HEK293 (cell line): ENCODE measurements around the gene CXCL17.

Experiments used
- AEBP2 ChIP-seq: fragments of 450-650 bp; formaldehyde crosslinking; IDR thresholded peaks from 2 replicates; pipeline ENCODE4 v1.5.1; 2016; ENCODE audit warnings: missing biosample characterization, missing genetic modification characterization, borderline replicate concordance
- BCL11A ChIP-seq: fragments of 450-650 bp; formaldehyde crosslinking; IDR thresholded peaks from 2 replicates; pipeline ENCODE4 v1.5.1; 2016; ENCODE audit warnings: low read depth, missing biosample characterization, missing genetic modification characterization
- EGR2 ChIP-seq: fragments of 450-650 bp; formaldehyde crosslinking; IDR thresholded peaks from 2 replicates; pipeline ENCODE4 v1.5.1; 2016; ENCODE audit warnings: low read depth, missing biosample characterization, missing genetic modification characterization
- GFI1B ChIP-seq: fragments of 450-650 bp; formaldehyde crosslinking; IDR thresholded peaks from 2 replicates; pipeline ENCODE4 v1.5.1; 2016; ENCODE audit warnings: missing biosample characterization, missing genetic modification characterization
- IKZF3 ChIP-seq: fragments of 450-650 bp; IDR thresholded peaks from 2 replicates; pipeline ENCODE4 v1.5.0; 2018; ENCODE audit warnings: missing biosample characterization, mild to moderate bottlenecking, missing genetic modification characterization, moderate library complexity
- PRDM6 ChIP-seq: fragments of 450-650 bp; formaldehyde crosslinking; IDR thresholded peaks from 2 replicates; pipeline ENCODE4 v1.5.1; 2017; ENCODE audit warnings: missing biosample characterization, missing genetic modification characterization
- RBAK ChIP-seq: fragments of 450-650 bp; formaldehyde crosslinking; IDR thresholded peaks from 2 replicates; pipeline ENCODE4 v1.5.1; 2016; ENCODE audit warnings: missing biosample characterization, missing genetic modification characterization
- SP2 ChIP-seq: fragments of 450-650 bp; formaldehyde crosslinking; IDR thresholded peaks from 2 replicates; pipeline ENCODE4 v1.5.1; 2016; ENCODE audit warnings: missing biosample characterization, missing genetic modification characterization
- SP3 ChIP-seq: fragments of 450-650 bp; formaldehyde crosslinking; IDR thresholded peaks from 2 replicates; pipeline ENCODE4 v1.5.1; 2016; ENCODE audit warnings: missing biosample characterization, missing genetic modification characterization
- ZBTB20 ChIP-seq: fragments of 450-650 bp; formaldehyde crosslinking; IDR thresholded peaks from 2 replicates; pipeline ENCODE4 v1.5.1; 2016; ENCODE audit warnings: missing biosample characterization, missing genetic modification characterization
- ZBTB21 ChIP-seq: fragments of 450-650 bp; formaldehyde crosslinking; IDR thresholded peaks from 2 replicates; pipeline ENCODE4 v1.5.1; 2017; ENCODE audit warnings: missing biosample characterization, missing genetic modification characterization
- ZFP3 ChIP-seq: fragments of 450-650 bp; formaldehyde crosslinking; IDR thresholded peaks from 2 replicates; pipeline ENCODE4 v1.5.1; 2016; ENCODE audit warnings: low read depth, missing biosample characterization, missing genetic modification characterization
- ZNF112 ChIP-seq: fragments of 450-650 bp; formaldehyde crosslinking; IDR thresholded peaks from 2 replicates; pipeline ENCODE4 v1.5.0; 2017; ENCODE audit warnings: missing biosample characterization, missing genetic modification characterization
- ZNF121 ChIP-seq: fragments of 450-650 bp; formaldehyde crosslinking; IDR thresholded peaks from 2 replicates; pipeline ENCODE4 v1.5.1; 2016; ENCODE audit warnings: missing biosample characterization, missing genetic modification characterization
- ZNF2 ChIP-seq: fragments of 450-650 bp; formaldehyde crosslinking; IDR thresholded peaks from 2 replicates; pipeline ENCODE4 v1.5.1; 2016; ENCODE audit warnings: missing biosample characterization, missing genetic modification characterization
- ZNF26 ChIP-seq: fragments of 450-650 bp; formaldehyde crosslinking; IDR thresholded peaks from 2 replicates; pipeline ENCODE4 v1.5.1; 2016; ENCODE audit warnings: missing biosample characterization, missing genetic modification characterization
- ZNF266 ChIP-seq: fragments of 450-650 bp; formaldehyde crosslinking; IDR thresholded peaks from 2 replicates; pipeline ENCODE4 v1.5.1; 2016; ENCODE audit warnings: missing biosample characterization, missing genetic modification characterization, low read depth
- ZNF302 ChIP-seq: fragments of 450-650 bp; formaldehyde crosslinking; IDR thresholded peaks from 2 replicates; pipeline ENCODE4 v1.5.1; 2016; ENCODE audit warnings: missing biosample characterization, missing genetic modification characterization, low read depth
- ZNF48 ChIP-seq: fragments of 450-650 bp; formaldehyde crosslinking; IDR thresholded peaks from 2 replicates; pipeline ENCODE4 v1.5.1; 2016; ENCODE audit warnings: missing biosample characterization, missing genetic modification characterization
- ZNF623 ChIP-seq: fragments of 450-650 bp; formaldehyde crosslinking; IDR thresholded peaks from 2 replicates; pipeline ENCODE4 v1.5.1; 2016; ENCODE audit warnings: missing biosample characterization, missing genetic modification characterization
- ZNF629 ChIP-seq: fragments of 450-650 bp; formaldehyde crosslinking; IDR thresholded peaks from 2 replicates; pipeline ENCODE4 v1.5.1; 2017; ENCODE audit warnings: missing biosample characterization, missing genetic modification characterization
- ZNF639 ChIP-seq: fragments of 450-650 bp; formaldehyde crosslinking; IDR thresholded peaks from 2 replicates; pipeline ENCODE4 v1.5.1; 2016; ENCODE audit warnings: missing biosample characterization, missing genetic modification characterization
- ZNF707 ChIP-seq: fragments of 450-650 bp; formaldehyde crosslinking; IDR thresholded peaks from 2 replicates; pipeline ENCODE4 v1.5.1; 2016; ENCODE audit warnings: missing biosample characterization, missing genetic modification characterization
- ZNF785 ChIP-seq: fragments of 450-650 bp; formaldehyde crosslinking; IDR thresholded peaks from 2 replicates; pipeline ENCODE4 v1.5.1; 2016; ENCODE audit warnings: missing biosample characterization, missing genetic modification characterization
- ZXDB ChIP-seq: fragments of 450-650 bp; formaldehyde crosslinking; IDR thresholded peaks from 2 replicates; pipeline ENCODE4 v1.5.1; 2016; ENCODE audit warnings: missing biosample characterization, missing genetic modification characterization
- TF ChIP-seq, protein P1 (sequence below): fragments of 450-650 bp; formaldehyde crosslinking; IDR thresholded peaks from 2 replicates; pipeline ENCODE4 v1.5.1; 2016; ENCODE audit warnings: missing biosample characterization, missing genetic modification characterization
- TF ChIP-seq, protein P2 (sequence below): fragments of 450-650 bp; formaldehyde crosslinking; IDR thresholded peaks from 2 replicates; pipeline ENCODE4 v1.5.1; 2016; ENCODE audit warnings: missing biosample characterization, missing genetic modification characterization, low read depth
- TF ChIP-seq, protein P3 (sequence below): fragments of 450-650 bp; formaldehyde crosslinking; IDR thresholded peaks from 2 replicates; pipeline ENCODE4 v1.5.1; 2016; ENCODE audit warnings: missing biosample characterization, missing genetic modification characterization, low read depth

The CXCL17 gene

GRCh38 chr19:42477933-42478332 lies 35.2 kb upstream of the CXCL17 start (continued):
- TF ChIP-seq ZNF26 (tag by site-specific recombination) (no peak), SP2 (no peak), RBAK (tag by site-specific recombination) (0 out of 2 replicates have a peak, but pooled peaks have one; percentile 37), PRDM6 (tag by site-specific recombination) (no peak), ZBTB20 (tag by site-specific recombination) (no peak), EGR2 (tag by site-specific recombination) (no peak), ZXDB (tag by site-specific recombination) (peak; percentile 83), BCL11A (tag by site-specific recombination) (no peak), ZNF2 (no peak), ZNF629 (tag by site-specific recombination) (0 out of 2 replicates have a peak, but pooled peaks have one; percentile 36), ZNF639 (tag by site-specific recombination) (no peak), IKZF3 (tag by site-specific recombination) (no peak), ZNF121 (tag by site-specific recombination) (peak; percentile 63), ZNF302 (tag by site-specific recombination) (no peak), ZNF785 (tag by site-specific recombination) (no peak), ZNF266 (peak; percentile 54; the same call in 1 of the 2 replicates), ZNF112 (tag by site-specific recombination) (no peak), SP3 (tag by site-specific recombination) (no peak), ZNF623 (peak; percentile 79), AEBP2 (0 out of 2 replicates have a peak, but pooled peaks have one; percentile 69), ZNF707 (tag by site-specific recombination) (no peak), GFI1B (peak; percentile 46; the same call in 1 of the 2 replicates), ZBTB21 (peak; percentile 31; the same call in 1 of the 2 replicates), ZFP3 (tag by site-specific recombination) (no peak), ZNF48 (tag by site-specific recombination) (no peak)
- TF ChIP-seq, protein P1, sequence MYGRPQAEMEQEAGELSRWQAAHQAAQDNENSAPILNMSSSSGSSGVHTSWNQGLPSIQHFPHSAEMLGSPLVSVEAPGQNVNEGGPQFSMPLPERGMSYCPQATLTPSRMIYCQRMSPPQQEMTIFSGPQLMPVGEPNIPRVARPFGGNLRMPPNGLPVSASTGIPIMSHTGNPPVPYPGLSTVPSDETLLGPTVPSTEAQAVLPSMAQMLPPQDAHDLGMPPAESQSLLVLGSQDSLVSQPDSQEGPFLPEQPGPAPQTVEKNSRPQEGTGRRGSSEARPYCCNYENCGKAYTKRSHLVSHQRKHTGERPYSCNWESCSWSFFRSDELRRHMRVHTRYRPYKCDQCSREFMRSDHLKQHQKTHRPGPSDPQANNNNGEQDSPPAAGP (tag by site-specific recombination): no peak
- TF ChIP-seq, protein P2, sequence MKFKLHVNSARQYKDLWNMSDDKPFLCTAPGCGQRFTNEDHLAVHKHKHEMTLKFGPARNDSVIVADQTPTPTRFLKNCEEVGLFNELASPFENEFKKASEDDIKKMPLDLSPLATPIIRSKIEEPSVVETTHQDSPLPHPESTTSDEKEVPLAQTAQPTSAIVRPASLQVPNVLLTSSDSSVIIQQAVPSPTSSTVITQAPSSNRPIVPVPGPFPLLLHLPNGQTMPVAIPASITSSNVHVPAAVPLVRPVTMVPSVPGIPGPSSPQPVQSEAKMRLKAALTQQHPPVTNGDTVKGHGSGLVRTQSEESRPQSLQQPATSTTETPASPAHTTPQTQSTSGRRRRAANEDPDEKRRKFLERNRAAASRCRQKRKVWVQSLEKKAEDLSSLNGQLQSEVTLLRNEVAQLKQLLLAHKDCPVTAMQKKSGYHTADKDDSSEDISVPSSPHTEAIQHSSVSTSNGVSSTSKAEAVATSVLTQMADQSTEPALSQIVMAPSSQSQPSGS (tag by site-specific recombination): no peak
- TF ChIP-seq, protein P3, sequence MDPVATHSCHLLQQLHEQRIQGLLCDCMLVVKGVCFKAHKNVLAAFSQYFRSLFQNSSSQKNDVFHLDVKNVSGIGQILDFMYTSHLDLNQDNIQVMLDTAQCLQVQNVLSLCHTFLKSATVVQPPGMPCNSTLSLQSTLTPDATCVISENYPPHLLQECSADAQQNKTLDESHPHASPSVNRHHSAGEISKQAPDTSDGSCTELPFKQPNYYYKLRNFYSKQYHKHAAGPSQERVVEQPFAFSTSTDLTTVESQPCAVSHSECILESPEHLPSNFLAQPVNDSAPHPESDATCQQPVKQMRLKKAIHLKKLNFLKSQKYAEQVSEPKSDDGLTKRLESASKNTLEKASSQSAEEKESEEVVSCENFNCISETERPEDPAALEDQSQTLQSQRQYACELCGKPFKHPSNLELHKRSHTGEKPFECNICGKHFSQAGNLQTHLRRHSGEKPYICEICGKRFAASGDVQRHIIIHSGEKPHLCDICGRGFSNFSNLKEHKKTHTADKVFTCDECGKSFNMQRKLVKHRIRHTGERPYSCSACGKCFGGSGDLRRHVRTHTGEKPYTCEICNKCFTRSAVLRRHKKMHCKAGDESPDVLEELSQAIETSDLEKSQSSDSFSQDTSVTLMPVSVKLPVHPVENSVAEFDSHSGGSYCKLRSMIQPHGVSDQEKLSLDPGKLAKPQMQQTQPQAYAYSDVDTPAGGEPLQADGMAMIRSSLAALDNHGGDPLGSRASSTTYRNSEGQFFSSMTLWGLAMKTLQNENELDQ: no peak
